Measurements from ENCODE around the gene FOXD2.

Gene FOXD2

DNA sequence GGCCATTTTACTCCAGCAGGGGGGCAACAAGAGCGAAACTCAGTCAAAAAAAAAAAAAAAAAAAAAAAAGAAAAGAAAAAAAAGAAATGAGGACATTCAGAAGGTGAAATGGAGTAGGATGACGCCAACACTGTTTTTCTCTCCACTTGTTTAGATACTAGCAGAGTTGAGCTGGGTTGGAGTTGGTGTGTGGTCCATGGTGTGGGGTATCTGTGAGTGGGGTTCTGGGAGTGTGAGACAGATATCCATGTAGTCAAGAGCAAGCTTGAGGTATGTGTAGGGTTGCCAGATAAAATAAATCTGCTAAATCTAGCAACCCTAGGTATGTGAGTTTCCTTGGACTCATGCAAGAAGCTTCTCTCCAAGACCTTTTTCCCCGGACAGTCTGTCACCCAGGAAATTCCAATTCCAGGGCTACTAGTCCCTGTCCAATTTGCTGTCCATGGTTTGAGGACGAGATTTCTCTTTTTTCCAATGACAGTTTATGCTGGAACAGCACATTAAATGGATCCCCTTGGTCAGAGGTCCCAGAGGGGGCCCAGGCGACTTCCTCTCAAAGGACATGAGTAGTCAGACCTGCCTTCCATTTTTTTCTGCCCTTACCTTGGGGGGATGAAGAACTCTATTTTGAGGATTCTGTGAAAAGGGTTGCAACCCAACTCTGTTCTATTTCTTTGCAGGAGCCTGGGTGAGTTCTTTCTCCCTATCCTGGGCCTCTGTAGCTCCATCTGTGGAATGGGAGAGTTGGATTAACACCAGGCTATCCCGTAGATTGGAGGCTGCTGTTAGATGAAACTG lies 2.1 kb upstream of the FOXD2 start:
- H3K4me3 ChIP-seq (ENCODE audit: low read depth, low read length): peak overlapping the region; percentile 77

DNA sequence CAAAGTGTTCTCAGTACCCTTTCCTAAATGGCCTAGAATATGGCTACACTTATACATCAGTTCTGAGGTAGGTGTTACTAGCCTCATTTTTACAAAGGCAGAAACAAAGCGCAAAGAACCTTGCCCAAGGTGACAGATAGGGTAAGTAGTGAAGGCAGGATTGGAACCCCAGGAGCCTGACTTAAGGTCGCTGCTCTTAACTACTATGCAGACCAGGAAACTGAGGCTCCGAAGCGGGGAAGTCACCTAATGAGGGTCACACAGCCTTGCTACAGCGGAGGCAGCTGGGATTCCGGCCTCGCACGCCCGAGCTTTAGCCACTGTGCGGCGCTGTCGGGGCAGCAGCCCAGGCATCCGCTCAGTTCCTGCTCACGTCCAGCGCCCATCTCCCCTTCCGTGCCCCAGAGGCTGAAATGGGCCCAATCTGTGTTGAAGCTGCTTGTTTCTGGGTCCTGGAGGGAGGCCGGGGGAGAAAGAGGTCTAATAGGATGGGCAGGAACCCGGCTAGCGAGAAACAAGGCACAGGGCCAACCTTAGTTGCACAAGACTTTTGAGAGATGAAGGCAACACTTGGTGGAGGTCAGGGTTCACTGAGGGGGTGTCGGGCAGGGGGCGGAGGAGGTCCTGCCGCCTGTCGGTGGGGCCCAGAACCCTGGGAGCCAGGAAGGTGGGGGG lies 1.4 kb upstream of the FOXD2 start:
- TF ChIP-seq, protein P1, sequence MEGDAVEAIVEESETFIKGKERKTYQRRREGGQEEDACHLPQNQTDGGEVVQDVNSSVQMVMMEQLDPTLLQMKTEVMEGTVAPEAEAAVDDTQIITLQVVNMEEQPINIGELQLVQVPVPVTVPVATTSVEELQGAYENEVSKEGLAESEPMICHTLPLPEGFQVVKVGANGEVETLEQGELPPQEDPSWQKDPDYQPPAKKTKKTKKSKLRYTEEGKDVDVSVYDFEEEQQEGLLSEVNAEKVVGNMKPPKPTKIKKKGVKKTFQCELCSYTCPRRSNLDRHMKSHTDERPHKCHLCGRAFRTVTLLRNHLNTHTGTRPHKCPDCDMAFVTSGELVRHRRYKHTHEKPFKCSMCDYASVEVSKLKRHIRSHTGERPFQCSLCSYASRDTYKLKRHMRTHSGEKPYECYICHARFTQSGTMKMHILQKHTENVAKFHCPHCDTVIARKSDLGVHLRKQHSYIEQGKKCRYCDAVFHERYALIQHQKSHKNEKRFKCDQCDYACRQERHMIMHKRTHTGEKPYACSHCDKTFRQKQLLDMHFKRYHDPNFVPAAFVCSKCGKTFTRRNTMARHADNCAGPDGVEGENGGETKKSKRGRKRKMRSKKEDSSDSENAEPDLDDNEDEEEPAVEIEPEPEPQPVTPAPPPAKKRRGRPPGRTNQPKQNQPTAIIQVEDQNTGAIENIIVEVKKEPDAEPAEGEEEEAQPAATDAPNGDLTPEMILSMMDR (IDR thresholded peaks at IDR 0.05; ENCODE audit: borderline replicate concordance, insufficient read depth, low read depth, low read length): peak; percentile 100
- peak overlapping the region; percentile 77 for H3K4me3 ChIP-seq (ENCODE audit: low read depth, low read length)

More for the DNA sequence above, 2.1 kb upstream of the FOXD2 start:
- TF ChIP-seq, protein P1 (IDR thresholded peaks at IDR 0.05; ENCODE audit: borderline replicate concordance, insufficient read depth, low read depth, low read length): no peak

GRCh38 chr1:47436979-47437446 lies 831 bp upstream of the FOXD2 start:
- peak overlapping the region; percentile 77 for H3K4me3 ChIP-seq (ENCODE audit: low read depth, low read length)
- TF ChIP-seq, protein P1 (IDR thresholded peaks at IDR 0.05; ENCODE audit: borderline replicate concordance, insufficient read depth, low read depth, low read length): no peak

- peak overlapping the region; percentile 77 for H3K4me3 ChIP-seq (ENCODE audit: low read depth, low read length)
- TF ChIP-seq, protein P1 (IDR thresholded peaks at IDR 0.05; ENCODE audit: borderline replicate concordance, insufficient read depth, low read depth, low read length): no peak
Observed at GRCh38 chr1:47438165-47439016, 547 bp downstream of the FOXD2 start.

DNA sequence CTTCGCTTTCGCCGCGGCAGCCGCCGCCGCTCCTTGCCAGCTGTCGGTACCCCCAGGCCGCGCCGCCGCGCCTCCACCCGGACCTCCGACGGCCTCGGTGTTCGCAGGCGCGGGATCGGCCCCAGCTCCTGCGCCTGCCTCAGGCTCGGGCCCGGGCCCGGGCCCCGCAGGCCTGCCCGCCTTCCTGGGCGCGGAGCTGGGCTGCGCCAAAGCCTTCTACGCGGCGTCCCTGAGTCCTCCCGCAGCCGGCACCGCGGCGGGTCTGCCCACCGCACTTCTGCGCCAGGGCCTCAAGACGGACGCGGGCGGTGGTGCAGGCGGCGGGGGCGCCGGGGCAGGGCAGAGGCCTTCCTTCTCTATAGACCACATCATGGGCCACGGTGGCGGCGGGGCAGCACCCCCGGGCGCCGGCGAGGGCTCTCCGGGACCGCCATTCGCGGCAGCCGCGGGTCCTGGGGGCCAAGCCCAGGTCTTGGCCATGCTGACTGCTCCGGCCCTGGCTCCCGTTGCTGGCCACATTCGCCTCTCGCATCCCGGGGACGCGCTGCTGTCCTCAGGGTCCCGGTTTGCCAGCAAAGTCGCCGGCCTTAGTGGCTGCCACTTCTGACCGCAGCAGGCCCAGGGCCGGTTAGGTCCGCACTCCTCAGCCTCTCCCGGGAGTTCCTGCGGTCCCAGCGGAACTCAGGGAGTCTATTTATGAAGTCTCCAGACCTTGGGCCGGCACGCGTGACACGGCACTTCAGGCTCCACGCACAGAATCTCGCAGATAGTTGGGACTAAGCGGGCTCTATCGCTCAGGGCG lies 1.4 kb downstream of the FOXD2 start:
- TF ChIP-seq, protein P1 (IDR thresholded peaks at IDR 0.05; ENCODE audit: borderline replicate concordance, insufficient read depth, low read depth, low read length): no peak
- H3K4me3 ChIP-seq (ENCODE audit: low read depth, low read length): no peak overlapping the region
